Astrocyte (in vitro differentiated cells and primary cell): ENCODE measurements around the gene IL16. TPM values are rescaled to one million over a fixed set of nuclear protein-coding genes. Genes with fewer than 3 reads are reported as not detected.

Source experiments
- DNase-seq: peaks from one replicate; pipeline ENCODE4 v3.0.0-alpha.2; 2010; ENCODE audit warnings: low read depth
- FAIRE-seq: peaks from 2 replicates; lab custom pipeline; 2011; peaks lifted over from hg19 to GRCh38; lab: Jason Lieb, UNC
- H2AFZ ChIP-seq: 2 replicates; pipeline ENCODE4 v1.6.0; 2012; ENCODE audit warnings: low read depth, low read length, inconsistent platforms
- H3K27ac ChIP-seq: 2 replicates; pipeline ENCODE4 v1.5.1; 2011; ENCODE audit warnings: low read depth, low read length, inconsistent platforms
- H3K27me3 ChIP-seq: 2 replicates; pipeline ENCODE4 v1.6.0; 2011; ENCODE audit warnings: low read length, inconsistent platforms; ENCODE audit not compliant: insufficient read depth
- H3K36me3 ChIP-seq: 2 replicates; pipeline ENCODE4 v1.5.1; 2011; ENCODE audit warnings: low read length, inconsistent platforms; ENCODE audit not compliant: insufficient read depth
- H3K4me1 ChIP-seq: 2 replicates; pipeline ENCODE4 v1.5.1; 2011; ENCODE audit warnings: low read length, inconsistent platforms; ENCODE audit not compliant: insufficient read depth
- H3K4me2 ChIP-seq: 2 replicates; pipeline ENCODE4 v1.6.0; 2012; ENCODE audit warnings: low read length, inconsistent platforms
- H3K4me3 ChIP-seq: 2 replicates; pipeline ENCODE4 v1.5.1; 2011; ENCODE audit warnings: low read depth, mild to moderate bottlenecking, low read length, inconsistent platforms; ENCODE audit not compliant: insufficient read depth
- H3K79me2 ChIP-seq: 2 replicates; pipeline ENCODE4 v1.6.0; 2012; ENCODE audit warnings: mild to moderate bottlenecking, low read length, inconsistent platforms; ENCODE audit not compliant: insufficient read depth
- H3K9ac ChIP-seq: 2 replicates; pipeline ENCODE4 v1.6.0; 2012; ENCODE audit warnings: mild to moderate bottlenecking, low read length, inconsistent platforms
- H3K9me3 ChIP-seq: 2 replicates; pipeline ENCODE4 v1.5.1; 2012; ENCODE audit warnings: low read depth, mild to moderate bottlenecking, low read length, inconsistent platforms; ENCODE audit not compliant: insufficient read depth
- H4K20me1 ChIP-seq: 2 replicates; pipeline ENCODE4 v1.6.0; 2012; ENCODE audit warnings: low read length, inconsistent platforms; ENCODE audit not compliant: insufficient read depth
- H3K27ac Mint-ChIP-seq: one replicate; pipeline ENCODE4 v1.8.0; 2021; ENCODE audit warnings: mild to moderate bottlenecking, mixed read lengths; ENCODE audit not compliant: unreplicated experiment
- H3K27me3 Mint-ChIP-seq: one replicate; pipeline ENCODE4 v1.8.0; 2021; ENCODE audit warnings: low read depth, mixed read lengths; ENCODE audit not compliant: unreplicated experiment
- H3K36me3 Mint-ChIP-seq: one replicate; pipeline ENCODE4 v1.8.0; 2021; ENCODE audit warnings: low read depth, mixed read lengths; ENCODE audit not compliant: unreplicated experiment
- H3K4me1 Mint-ChIP-seq: one replicate; pipeline ENCODE4 v1.8.0; 2021; ENCODE audit warnings: low read depth, mixed read lengths; ENCODE audit not compliant: unreplicated experiment
- H3K4me3 Mint-ChIP-seq: one replicate; pipeline ENCODE4 v1.8.0; 2021; ENCODE audit warnings: mild to moderate bottlenecking, moderate library complexity, mixed read lengths; ENCODE audit not compliant: unreplicated experiment
- H3K9me3 Mint-ChIP-seq: one replicate; pipeline ENCODE4 v1.8.0; 2021; ENCODE audit warnings: mild to moderate bottlenecking, mixed read lengths; ENCODE audit not compliant: unreplicated experiment
- CTCF ChIP-seq: IDR thresholded peaks from 2 replicates; pipeline ENCODE4 v1.5.1; 2011; ENCODE audit warnings: low read depth, mild to moderate bottlenecking, inconsistent platforms, low read length, moderate library complexity; ENCODE audit not compliant: insufficient read depth
- EZH2 ChIP-seq: IDR thresholded peaks from 2 replicates; pipeline ENCODE4 v1.6.1; 2012; ENCODE audit warnings: mild to moderate bottlenecking, low read length, inconsistent platforms; ENCODE audit not compliant: insufficient read depth
- total RNA-seq: library from RNA; stranded (reverse); gene quantifications from 2 replicates; pipeline ENCODE4 v1.2.1, GENCODE V29; 2021

IL16 gene
- total RNA-seq, 1 donor from 2014 or later = 0.36 TPM

DNA sequence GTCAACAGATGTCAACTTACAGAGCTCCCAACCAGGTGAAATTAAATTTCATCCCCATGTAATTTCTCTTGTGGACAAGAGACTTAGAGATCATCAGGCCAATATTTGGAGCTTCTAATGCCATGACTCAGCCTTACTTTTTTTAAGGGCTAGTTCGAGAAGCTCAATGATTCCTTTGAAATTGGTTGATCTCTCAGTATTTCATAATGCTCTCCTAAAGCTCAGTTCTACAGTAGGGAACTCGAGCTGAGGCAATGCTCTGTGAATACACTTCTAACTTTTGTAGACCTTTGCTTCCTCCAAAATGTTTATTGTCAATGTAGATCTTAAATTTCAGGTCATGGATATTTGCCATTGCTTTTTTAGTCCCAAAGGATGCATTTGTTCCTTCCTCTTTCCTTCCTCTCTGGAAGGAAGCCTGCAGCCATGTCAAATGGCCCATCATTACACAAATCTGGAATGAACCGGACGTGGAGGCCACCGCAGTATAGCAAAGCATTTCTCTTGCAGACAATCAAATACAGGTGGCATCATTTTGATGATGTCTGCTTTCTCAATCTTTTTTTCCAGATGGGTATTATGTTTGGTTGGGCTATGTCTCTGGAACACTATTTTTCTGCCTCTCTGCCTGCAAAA lies 98.9 kb downstream of the IL16 start:
- H3K4me3 Mint-ChIP-seq = no peak overlapping the region
- H3K4me1 Mint-ChIP-seq = peaks cover 1% of the 10 kb centered on the region
- Histone ChIP-seq H3K9me3 (no peaks in the 10 kb centered on the region), H3K27me3 (peaks cover 25% of the 10 kb centered on the region), H3K4me1 (peaks cover 5% of the 10 kb centered on the region), H3K27ac (no peak overlapping the region), H4K20me1 (no peaks in the 10 kb centered on the region), H3K9ac (no peak overlapping the region), H3K79me2 (no peaks in the 10 kb centered on the region), H3K36me3 (no peaks in the 10 kb centered on the region), H3K4me2 (no peak overlapping the region), H2AFZ (no peak overlapping the region), H3K4me3 (no peak overlapping the region)
- DNase-seq = no peak
- no peak for FAIRE-seq
- H3K36me3 Mint-ChIP-seq = no peaks in the 10 kb centered on the region
- TF ChIP-seq CTCF (no peak), EZH2 (no peak)
- H3K27ac Mint-ChIP-seq = no peak overlapping the region
- H3K27me3 Mint-ChIP-seq = peaks cover 13% of the 10 kb centered on the region
- no peaks in the 10 kb centered on the region for H3K9me3 Mint-ChIP-seq

GRCh38 chr15:81296186-81296585 lies 99.5 kb downstream of the IL16 start:
- no peak overlapping the region for H2AFZ ChIP-seq
- Mint-ChIP-seq H3K4me1 (peaks cover 1% of the 10 kb centered on the region), H3K27ac (no peak overlapping the region), H3K27me3 (peaks cover 13% of the 10 kb centered on the region), H3K9me3 (no peaks in the 10 kb centered on the region), H3K36me3 (no peaks in the 10 kb centered on the region), H3K4me3 (no peak overlapping the region)
- peaks cover 5% of the 10 kb centered on the region for H3K4me1 ChIP-seq
- DNase-seq (no peak), FAIRE-seq (no peak)
- no peak overlapping the region for H3K4me2 ChIP-seq
- H3K27ac ChIP-seq = no peak overlapping the region
- no peak overlapping the region for H3K4me3 ChIP-seq
- H3K79me2 ChIP-seq = no peaks in the 10 kb centered on the region
- no peaks in the 10 kb centered on the region for H4K20me1 ChIP-seq
- H3K9ac ChIP-seq = no peak overlapping the region
- H3K36me3 ChIP-seq = no peaks in the 10 kb centered on the region
- H3K27me3 ChIP-seq = peaks cover 21% of the 10 kb centered on the region
- no peaks in the 10 kb centered on the region for H3K9me3 ChIP-seq
- TF ChIP-seq CTCF = no peak

DNA sequence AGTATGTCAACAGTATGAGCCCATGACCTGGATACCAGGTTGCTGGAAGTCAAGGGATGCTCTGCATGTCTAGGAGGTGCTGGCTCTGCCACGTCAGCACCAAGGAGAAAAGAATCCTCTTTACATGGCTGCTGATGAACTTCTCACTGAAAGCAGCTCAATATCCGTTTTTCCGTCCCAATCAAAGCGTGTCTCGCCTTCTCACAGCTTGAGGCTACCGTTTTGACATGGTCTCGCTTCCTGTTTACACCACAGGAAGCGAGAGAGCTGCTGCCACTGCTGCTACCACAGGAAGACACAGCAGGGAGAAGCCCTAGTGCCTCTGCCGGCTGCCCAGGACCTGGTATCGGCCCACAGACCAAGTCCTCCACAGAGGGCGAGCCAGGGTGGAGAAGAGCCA lies 100.0 kb downstream of the IL16 start:
- no peak for DNase-seq
- Mint-ChIP-seq H3K9me3 (no peaks in the 10 kb centered on the region), H3K27ac (no peak overlapping the region), H3K4me3 (no peak overlapping the region), H3K36me3 (no peaks in the 10 kb centered on the region), H3K4me1 (peaks cover 1% of the 10 kb centered on the region), H3K27me3 (peaks cover 9% of the 10 kb centered on the region)
- Histone ChIP-seq H2AFZ (peak overlapping the region; percentile 26), H3K27ac (no peak overlapping the region), H3K4me1 (peaks cover 5% of the 10 kb centered on the region), H3K27me3 (peaks cover 16% of the 10 kb centered on the region), H3K36me3 (no peaks in the 10 kb centered on the region), H3K79me2 (no peaks in the 10 kb centered on the region), H3K9me3 (no peaks in the 10 kb centered on the region), H3K4me3 (no peak overlapping the region), H3K9ac (no peak overlapping the region), H4K20me1 (no peaks in the 10 kb centered on the region), H3K4me2 (no peak overlapping the region)
- no peak for FAIRE-seq
- no peak for TF ChIP-seq EZH2
- TF ChIP-seq CTCF = no peak
